K562 (cell line): ENCODE data around the gene MXD3. TPM values are rescaled to one million over a fixed set of nuclear protein-coding genes. Genes with fewer than 3 reads are reported as not detected.
A peak's percentile ranks its signal among the peaks of the same experiment; 100 is the strongest.

ENCODE experiments used
- CHD1 ChIP-seq: fragments of 200-600 bp; sonication (generic); IDR thresholded peaks from one replicate; pipeline ENCODE4 v1.6.1; 2012; ENCODE audit warnings: mild to moderate bottlenecking, moderate library complexity, low read length, inconsistent platforms
- HDAC6 ChIP-seq: IDR thresholded peaks from 2 replicates; pipeline ENCODE4 v1.6.1; 2012; ENCODE audit warnings: low read depth, mild to moderate bottlenecking, control low read depth, inconsistent platforms, low read length, moderate library complexity
- NR3C1 ChIP-seq: sonication (generic); formaldehyde crosslinking; IDR thresholded peaks from 2 replicates; pipeline ENCODE4 v1.8.1; 2022; ENCODE audit warnings: missing genetic modification reagents
- POLR2G ChIP-seq: fragments of 200-400 bp; formaldehyde crosslinking; IDR thresholded peaks from 2 replicates; pipeline ENCODE4 v1.6.1; 2017; ENCODE audit warnings: low read depth, mild to moderate bottlenecking, antibody characterized with exemption, low read length, moderate library complexity
- ZNF24 ChIP-seq: fragments of 450-650 bp; IDR thresholded peaks from 2 replicates; pipeline ENCODE4 v1.6.1; 2016
- polyA plus RNA-seq, 8 experiments: library from polyadenylated mRNA; depleted of rRNA in 4 of 8; stranded (reverse) in 5 of 8; unstranded in 3 of 8; fragments of >200 nt; fragmentation: Nextera tagmentation in 2 of 8; fragmentation: Illumina TruSeq in 1 of 8; extraction: Ambion mirVana in 2 of 8; extraction: Trizol in 1 of 8; gene quantifications; 2 replicates each; pipeline versions ENCODE4 v1.2.1 to v1.2.3, GENCODE V29; 2011 to 2014; ENCODE audit warnings: inconsistent platforms in 1 of 8, missing spikeins in 1 of 8
- total RNA-seq, 7 experiments: library from RNA; depleted of rRNA in 6 of 7; stranded (reverse); fragments of >200 nt in 6 of 7; fragmentation: Illumina TruSeq in 2 of 7; extraction: Trizol in 2 of 7; gene quantifications; 2 replicates each; pipeline versions ENCODE4 v1.2.1 to v1.2.3, GENCODE V29; 2011 to 2021; ENCODE audit warnings: low replicate concordance in 1 of 7
- TF ChIP-seq, protein P1 (sequence below): fragments of 450-650 bp; IDR thresholded peaks from 2 replicates; pipeline ENCODE4 v1.7.1; 2018; ENCODE audit warnings: mild to moderate bottlenecking, low read depth; ENCODE audit not compliant: partially characterized antibody
- TF ChIP-seq, protein P2 (sequence below): fragments of 250-450 bp; sonication (Bioruptor Pico); IDR thresholded peaks from 2 replicates; pipeline ENCODE4 v1.6.1; 2021; ENCODE audit warnings: mild to moderate bottlenecking
- TF ChIP-seq, protein P3 (sequence below): IDR thresholded peaks from 3 replicates; pipeline ENCODE4 v1.6.1; 2011; ENCODE audit warnings: borderline replicate concordance, mild to moderate bottlenecking; ENCODE audit not compliant: insufficient read length, insufficient read depth

The MXD3 gene
- total and polyA plus RNA-seq, 9 of the 15 experiments (the other 6 are each of a cell fraction or from before 2014, with no cell fraction given): 0.28 to 24.8 (median 4.5) TPM

DNA sequence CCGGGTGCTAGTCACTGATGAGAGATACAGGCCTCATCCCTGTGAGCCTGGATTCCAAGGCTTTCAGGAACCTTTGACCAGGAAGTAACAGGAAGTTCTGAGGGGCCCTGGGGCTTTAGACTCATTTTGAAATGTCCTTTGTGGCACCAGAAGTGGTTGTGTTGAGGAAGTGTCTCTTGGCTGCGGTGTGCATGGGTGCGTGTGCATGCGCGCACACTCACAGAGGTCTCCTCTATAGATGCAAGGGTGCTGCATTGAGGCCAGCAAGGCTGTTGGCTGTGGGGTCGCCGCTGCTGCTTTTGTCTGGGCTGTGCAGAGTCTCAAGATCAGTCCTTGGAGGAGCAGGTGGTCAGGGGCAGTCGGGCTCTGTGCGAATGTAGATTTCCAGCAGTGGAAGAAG lies 15.8 kb downstream of the MXD3 start (continued):
- TF ChIP-seq, protein P1, sequence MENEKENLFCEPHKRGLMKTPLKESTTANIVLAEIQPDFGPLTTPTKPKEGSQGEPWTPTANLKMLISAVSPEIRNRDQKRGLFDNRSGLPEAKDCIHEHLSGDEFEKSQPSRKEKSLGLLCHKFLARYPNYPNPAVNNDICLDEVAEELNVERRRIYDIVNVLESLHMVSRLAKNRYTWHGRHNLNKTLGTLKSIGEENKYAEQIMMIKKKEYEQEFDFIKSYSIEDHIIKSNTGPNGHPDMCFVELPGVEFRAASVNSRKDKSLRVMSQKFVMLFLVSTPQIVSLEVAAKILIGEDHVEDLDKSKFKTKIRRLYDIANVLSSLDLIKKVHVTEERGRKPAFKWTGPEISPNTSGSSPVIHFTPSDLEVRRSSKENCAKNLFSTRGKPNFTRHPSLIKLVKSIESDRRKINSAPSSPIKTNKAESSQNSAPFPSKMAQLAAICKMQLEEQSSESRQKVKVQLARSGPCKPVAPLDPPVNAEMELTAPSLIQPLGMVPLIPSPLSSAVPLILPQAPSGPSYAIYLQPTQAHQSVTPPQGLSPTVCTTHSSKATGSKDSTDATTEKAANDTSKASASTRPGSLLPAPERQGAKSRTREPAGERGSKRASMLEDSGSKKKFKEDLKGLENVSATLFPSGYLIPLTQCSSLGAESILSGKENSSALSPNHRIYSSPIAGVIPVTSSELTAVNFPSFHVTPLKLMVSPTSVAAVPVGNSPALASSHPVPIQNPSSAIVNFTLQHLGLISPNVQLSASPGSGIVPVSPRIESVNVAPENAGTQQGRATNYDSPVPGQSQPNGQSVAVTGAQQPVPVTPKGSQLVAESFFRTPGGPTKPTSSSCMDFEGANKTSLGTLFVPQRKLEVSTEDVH: no peak
- TF ChIP-seq ZNF24: no peak
- no peak for TF ChIP-seq HDAC6
- peak; percentile 51; the same call in 1 of the 2 replicates for TF ChIP-seq POLR2G
- TF ChIP-seq, protein P2, sequence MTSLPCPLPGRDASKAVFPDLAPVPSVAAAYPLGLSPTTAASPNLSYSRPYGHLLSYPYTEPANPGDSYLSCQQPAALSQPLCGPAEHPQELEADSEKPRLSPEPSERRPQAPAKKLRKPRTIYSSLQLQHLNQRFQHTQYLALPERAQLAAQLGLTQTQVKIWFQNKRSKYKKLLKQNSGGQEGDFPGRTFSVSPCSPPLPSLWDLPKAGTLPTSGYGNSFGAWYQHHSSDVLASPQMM: no peak
- TF ChIP-seq, protein P3, sequence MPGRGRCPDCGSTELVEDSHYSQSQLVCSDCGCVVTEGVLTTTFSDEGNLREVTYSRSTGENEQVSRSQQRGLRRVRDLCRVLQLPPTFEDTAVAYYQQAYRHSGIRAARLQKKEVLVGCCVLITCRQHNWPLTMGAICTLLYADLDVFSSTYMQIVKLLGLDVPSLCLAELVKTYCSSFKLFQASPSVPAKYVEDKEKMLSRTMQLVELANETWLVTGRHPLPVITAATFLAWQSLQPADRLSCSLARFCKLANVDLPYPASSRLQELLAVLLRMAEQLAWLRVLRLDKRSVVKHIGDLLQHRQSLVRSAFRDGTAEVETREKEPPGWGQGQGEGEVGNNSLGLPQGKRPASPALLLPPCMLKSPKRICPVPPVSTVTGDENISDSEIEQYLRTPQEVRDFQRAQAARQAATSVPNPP: no peak
- TF ChIP-seq NR3C1 (CRISPR knock-in tag): no peak
- TF ChIP-seq CHD1: no peak
- TF ChIP-seq, all 486 proteins: peak for 2
